Measurements from ENCODE around the gene IL17REL. TPM values are rescaled to one million over a fixed set of nuclear protein-coding genes. Genes with fewer than 3 reads are reported as not detected.
A peak's percentile ranks its signal among the peaks of the same experiment; 100 is the strongest.

Gene IL17REL
- total RNA-seq, 1 donor from 2014 or later = not detected

DNA sequence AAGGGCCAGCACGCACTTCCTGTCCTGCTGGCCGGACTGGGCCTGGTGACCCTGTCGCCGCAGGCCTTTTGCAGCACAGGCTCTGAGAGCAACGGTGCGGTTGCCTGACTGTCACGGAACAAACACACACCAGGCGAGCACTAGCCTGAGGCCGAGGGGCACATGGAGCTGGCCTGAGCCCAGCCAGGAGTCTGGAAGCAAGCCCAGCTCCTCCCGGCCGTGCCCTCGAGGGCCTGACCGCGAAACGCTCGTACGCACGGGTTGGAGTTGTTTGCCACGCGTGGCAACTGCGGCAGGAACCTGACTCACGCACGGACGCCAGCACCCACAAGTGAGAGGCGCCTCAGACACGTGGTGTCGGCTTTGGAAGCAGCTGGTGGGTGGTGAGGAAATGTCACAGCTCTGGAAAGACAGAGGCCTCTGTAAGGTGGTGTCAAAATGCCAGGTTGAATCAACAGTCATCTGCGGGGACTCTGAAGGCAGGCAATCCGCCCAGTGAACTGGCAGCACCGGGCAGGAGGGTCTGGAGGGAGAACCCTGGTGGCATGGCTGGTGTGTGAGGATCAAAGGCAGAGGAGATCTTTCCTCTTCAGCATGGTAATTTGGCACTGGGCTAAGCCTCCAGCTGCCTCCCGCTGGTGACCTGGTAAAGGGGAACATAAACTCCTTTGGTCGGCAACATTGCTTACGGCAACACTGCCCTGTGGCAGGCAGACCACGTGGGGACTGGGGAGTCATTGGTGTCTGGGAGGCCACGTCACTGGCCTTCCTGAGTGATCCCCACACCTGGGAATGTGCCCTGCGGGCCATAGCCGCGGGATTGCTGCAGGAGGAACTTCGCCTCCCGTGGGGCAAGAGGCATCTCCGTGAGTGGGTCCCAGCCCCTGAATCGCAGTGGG lies 15.3 kb upstream of the IL17REL start:
- DNase-seq (ENCODE audit: low read depth) = peak; percentile 92

GRCh38 chr22:50025993-50026392 lies 13.4 kb upstream of the IL17REL start:
- no peak for DNase-seq (ENCODE audit: low read depth)

- no peak for DNase-seq (ENCODE audit: low read depth)
Observed at GRCh38 chr22:50022171-50022819, 9.7 kb upstream of the IL17REL start.

DNA sequence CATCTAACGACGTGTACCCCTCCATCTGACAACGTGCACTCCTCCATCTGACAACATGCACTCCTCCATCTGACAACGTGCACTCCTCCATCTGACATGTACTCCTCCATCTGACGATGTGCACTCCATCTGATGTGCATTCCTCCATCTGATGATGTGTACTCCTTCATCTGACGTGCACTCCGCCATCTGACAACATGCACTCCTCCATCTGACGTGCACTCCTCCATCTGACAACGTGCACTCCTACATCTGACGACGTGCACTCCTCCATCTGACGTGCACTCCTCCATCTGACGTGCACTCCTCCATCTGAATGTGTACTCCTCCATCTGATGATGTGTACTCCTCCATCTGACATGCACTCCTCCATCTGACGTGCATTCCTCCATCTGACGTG lies 8.0 kb upstream of the IL17REL start:
- no peak for DNase-seq (ENCODE audit: low read depth)

GRCh38 chr22:50019316-50019715 lies 6.8 kb upstream of the IL17REL start:
- DNase-seq (ENCODE audit: low read depth) = no peak

GRCh38 chr22:50018608-50019285 lies 6.2 kb upstream of the IL17REL start:
- no peak for DNase-seq (ENCODE audit: low read depth)

DNA sequence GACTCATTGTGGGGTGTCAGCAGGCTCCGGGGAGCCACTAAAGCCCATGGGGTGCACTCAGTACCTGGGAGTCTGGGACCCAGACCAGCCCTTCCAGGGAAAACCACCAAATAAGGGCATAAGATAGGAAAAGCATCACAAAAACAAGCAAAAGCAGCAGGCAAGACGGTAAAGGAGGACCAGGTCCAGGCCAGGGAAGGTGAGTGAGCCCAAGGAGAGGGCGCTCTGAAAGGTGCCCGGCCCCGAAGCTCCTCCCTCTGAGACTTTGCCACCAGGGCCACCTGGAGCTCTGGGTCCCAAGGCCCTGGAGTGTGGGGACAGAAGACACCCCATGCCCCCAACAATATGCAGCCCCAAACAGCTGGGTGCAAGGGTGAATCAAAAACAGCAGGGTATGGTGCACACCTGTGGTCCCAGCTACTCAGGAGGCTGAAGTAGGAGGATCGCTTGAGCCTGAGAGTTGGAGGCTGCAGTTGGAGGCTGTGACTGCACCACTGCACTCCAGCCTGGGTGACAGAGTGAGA lies 5.2 kb upstream of the IL17REL start:
- DNase-seq (ENCODE audit: low read depth) = no peak

- no peak for DNase-seq (ENCODE audit: low read depth)
Observed at GRCh38 chr22:50016988-50017700, 4.6 kb upstream of the IL17REL start.

- DNase-seq (ENCODE audit: low read depth) = no peak
Observed at GRCh38 chr22:50016308-50016987, 3.9 kb upstream of the IL17REL start.

DNA sequence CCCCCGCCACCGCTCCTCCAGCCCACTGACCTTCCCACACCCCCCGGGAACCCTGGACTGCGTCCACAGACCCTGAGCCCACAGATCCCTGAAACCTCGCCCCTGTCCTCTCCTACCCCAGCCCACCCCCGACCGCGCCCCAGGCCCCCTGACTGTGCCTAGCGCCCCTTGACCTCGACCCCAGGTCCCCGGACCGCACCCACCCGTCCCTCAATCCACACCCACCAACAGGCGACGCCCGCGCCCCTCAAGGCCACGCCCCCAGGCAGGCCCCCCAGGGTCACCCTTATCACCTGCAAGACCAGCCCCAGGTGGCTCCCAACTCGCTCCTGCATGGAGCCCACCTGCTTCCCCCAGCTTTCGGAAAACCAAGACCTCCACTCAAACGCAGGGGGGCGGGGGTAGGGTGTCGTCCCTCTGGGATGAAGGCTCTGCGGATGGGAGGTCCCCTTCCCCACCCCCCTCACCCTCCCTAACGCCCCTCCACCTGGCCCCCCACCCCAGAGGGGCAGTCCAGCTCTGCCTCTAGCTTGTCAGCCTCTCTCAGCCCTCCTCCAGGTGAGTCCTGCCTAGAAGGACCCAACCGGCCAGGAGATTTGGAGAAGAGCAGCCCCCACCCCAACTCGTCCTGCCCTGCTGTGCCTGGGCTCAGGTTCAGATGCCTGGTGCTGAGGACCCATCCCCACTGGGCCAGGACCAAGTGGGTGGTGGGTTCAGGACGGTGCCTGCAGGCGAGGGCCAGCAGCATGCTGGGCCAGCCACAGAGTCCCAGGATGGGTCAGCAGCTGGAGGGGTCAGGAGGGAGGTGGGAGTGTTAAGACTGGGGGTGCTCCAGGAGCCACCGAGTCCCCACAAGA lies 3.1 kb upstream of the IL17REL start:
- DNase-seq (ENCODE audit: low read depth) = no peak

DNA sequence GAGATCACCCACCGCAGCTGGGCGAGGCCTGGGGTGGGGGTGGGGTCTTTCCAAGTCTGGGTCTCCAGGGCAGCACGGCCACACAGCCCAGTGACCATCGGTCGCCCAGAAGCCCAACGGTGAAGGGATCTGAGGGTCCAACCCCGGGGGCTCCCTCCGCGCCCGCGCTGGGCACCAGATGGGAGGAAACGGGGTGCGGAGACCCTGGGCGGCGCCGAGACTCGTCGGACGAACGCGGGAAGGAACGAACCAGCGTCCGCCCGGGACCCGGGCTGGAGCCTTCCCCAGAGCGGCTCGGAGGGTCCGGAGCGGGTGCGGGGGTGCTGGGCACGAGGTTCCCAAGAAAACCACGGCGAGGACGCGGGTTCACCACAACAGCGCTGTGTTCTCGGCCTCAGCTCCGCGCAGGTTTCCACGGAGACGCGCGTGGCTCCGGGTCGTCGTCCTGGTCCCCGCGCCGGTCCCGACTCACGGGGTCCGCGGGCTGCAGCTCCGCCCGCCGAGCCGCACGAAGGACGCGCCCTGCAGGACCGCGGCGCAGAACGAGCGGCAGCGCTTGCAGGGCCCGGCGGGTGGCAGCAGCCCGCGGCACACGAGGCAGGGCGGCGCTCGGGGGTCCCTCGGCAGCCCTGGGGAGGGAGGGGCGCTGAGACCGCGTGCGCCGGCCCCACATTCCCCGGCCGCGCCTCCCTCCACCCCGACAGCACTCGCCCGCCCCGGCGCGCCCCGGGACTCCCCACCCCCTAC lies 2.3 kb upstream of the IL17REL start:
- DNase-seq (ENCODE audit: low read depth) = no peak

- DNase-seq (ENCODE audit: low read depth) = peak; percentile 40
Observed at GRCh38 chr22:50014053-50014501, 1.5 kb upstream of the IL17REL start.

- no peak for DNase-seq (ENCODE audit: low read depth)
Observed at GRCh38 chr22:50011447-50012210, 936 bp downstream of the IL17REL start.

- no peak for DNase-seq (ENCODE audit: low read depth)
Observed at GRCh38 chr22:50010676-50011446, 1.7 kb downstream of the IL17REL start.

GRCh38 chr22:50009765-50010675 lies 2.5 kb downstream of the IL17REL start:
- no peak for DNase-seq (ENCODE audit: low read depth)

- DNase-seq (ENCODE audit: low read depth) = no peak
Observed at GRCh38 chr22:50009251-50009650, 3.3 kb downstream of the IL17REL start.

Measured in myocyte (in vitro differentiated cells).